D721Med (cell line): Measurements from ENCODE around the gene IL20RB.

Source experiments
- DNase-seq: peaks from one replicate; pipeline ENCODE4 v3.0.0; 2011; ENCODE audit warnings: low spot score; ENCODE audit not compliant: insufficient read length
- FAIRE-seq: peaks from 2 replicates; lab custom pipeline; 2011; peaks lifted over from hg19 to GRCh38; lab: Jason Lieb, UNC
- CTCF ChIP-seq: IDR thresholded peaks from 2 replicates; pipeline ENCODE4 v1.5.1; 2012; ENCODE audit warnings: mild to moderate bottlenecking, control low read depth; ENCODE audit not compliant: insufficient read depth; ENCODE audit errors: missing control alignments

The IL20RB gene

GRCh38 chr3:136916223-136916622, 41.6 kb upstream of the IL20RB start:
- DNase-seq (no peak), FAIRE-seq (no peak)
- no peak for TF ChIP-seq CTCF

- TF ChIP-seq CTCF = no peak
- DNase-seq (no peak), FAIRE-seq (no peak)
These were observed 37.8 kb upstream of the IL20RB start for GRCh38 chr3:136919799-136920580.

GRCh38 chr3:136920904-136921611, 36.7 kb upstream of the IL20RB start:
- TF ChIP-seq CTCF = no peak
- no peak for FAIRE-seq
- no peak for DNase-seq

GRCh38 chr3:136925425-136926190, 32.2 kb upstream of the IL20RB start:
- no peak for TF ChIP-seq CTCF
- no peak for DNase-seq
- peak; percentile 32 for FAIRE-seq

GRCh38 chr3:136928240-136928639, 29.5 kb upstream of the IL20RB start:
- TF ChIP-seq CTCF = no peak
- no peak for DNase-seq
- FAIRE-seq = no peak

- no peak for DNase-seq
- no peak for TF ChIP-seq CTCF
These were observed 27.7 kb upstream of the IL20RB start for GRCh38 chr3:136929977-136930670.

More at GRCh38 chr3:136929977-136930670, 27.7 kb upstream of the IL20RB start:
- no peak for FAIRE-seq
